MV-4-11 (cell line): ENCODE results near the gene EPN1.

Experiments used
- DNase-seq: peaks from one replicate; lab custom pipeline; 2025; lab: John Stamatoyannopoulos, UW

EPN1 gene

DNA sequence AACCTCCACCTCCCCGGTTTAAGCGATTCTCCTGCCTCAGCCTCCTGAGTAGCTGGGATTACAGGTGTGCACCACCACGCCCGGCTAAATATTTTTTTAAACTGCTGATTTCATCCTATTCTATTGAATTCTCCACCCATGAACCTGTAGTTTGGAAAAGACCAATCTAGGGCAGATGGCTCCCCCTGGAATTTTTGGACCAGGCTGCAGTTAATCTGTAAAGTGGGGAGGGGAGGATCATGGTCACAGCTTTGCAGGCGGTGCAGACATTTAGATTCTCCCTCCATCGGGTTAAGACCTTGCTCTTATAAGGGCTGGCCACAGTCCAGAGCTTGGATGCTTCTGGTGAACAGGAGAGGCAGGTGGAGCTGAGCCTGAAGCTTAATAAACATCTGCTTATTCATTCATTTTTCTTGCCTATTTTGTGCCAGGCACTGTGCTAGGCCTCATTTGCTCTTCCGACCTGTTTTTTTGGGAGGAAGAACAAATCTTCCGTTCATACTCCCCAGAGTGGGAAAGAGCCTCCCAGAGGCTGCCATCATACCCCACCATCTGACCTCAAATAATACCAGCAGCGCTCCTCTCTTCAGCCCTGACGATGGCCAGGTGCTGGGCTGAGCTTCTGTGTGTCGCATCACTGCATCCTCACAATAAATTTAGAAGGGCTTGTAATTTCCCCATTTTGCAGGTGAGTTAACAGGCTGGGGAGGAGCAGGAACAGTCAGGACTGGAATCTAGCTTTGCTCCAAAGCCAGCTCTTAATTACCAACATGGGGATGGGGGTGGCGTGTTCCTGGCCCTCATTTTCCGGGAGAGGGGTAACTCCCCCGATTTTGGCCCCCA lies 27.9 kb upstream of the EPN1 start:
- no peak for DNase-seq

GRCh38 chr19:55647732-55648584 lies 27.1 kb upstream of the EPN1 start, which contains the start of gene CCDC106:
Gene CCDC106 (plus strand): TSS chr19:55648212. CDS start chr19:55649047, 835 bp downstream.
- peak; percentile 52 for DNase-seq

DNA sequence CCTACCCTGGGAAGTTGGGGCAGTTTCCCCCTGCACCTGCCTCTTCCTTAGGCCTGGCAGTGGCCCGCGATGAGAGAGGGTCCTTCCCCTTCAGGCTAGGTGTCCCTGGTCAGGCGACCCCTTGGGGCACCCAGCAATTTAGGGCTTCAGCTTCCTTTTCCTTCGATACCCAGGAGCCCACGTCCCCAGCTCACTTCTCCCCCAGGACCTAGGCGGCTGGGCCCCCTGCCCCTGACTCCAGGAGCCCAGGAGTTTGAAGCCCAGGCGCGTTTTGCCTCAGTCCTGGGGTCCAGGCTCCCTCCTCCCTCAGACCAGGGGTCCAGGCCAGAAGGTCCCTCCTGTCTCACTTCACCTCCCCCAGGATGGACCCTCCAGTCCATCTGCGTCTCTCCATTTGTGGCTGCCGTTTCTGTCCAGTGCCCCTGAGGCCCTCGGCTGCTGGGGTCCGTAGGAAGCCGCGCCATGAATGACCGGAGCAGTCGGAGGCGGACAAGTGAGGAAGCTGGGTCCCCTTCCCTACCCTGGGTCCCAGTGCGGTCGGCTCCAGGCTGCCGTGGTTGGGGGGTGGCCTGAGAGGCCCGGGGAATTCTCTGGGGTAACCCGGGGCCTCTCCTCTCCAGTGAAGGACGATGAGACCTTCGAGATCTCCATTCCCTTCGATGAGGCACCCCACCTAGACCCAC lies 26.3 kb upstream of the EPN1 start:
- no peak for DNase-seq

GRCh38 chr19:55649268-55650125 lies 25.5 kb upstream of the EPN1 start:
- no peak for DNase-seq

DNA sequence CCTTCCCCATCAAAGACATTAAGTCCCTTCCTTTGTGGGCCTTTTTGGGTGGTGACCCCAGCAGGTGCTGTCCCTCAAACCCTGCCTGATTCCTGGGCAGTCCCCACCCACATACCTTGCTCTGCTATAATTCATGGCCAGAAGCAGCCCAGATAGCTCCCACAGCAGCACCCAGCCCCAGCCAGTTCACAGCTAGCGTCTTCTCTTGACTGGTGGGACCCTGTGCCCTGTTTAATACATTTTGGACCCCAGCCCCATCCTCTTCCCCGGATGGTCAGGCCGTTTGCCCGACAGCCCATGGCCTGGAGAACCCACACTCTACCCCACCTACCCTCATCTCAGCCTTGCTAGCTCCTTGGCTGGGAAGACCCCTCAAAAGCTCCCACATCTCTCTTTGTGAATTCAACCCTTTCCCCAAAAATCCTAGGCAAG lies 24.9 kb upstream of the EPN1 start:
- DNase-seq: no peak

GRCh38 chr19:55650602-55651230 lies 24.3 kb upstream of the EPN1 start:
- no peak for DNase-seq

DNA sequence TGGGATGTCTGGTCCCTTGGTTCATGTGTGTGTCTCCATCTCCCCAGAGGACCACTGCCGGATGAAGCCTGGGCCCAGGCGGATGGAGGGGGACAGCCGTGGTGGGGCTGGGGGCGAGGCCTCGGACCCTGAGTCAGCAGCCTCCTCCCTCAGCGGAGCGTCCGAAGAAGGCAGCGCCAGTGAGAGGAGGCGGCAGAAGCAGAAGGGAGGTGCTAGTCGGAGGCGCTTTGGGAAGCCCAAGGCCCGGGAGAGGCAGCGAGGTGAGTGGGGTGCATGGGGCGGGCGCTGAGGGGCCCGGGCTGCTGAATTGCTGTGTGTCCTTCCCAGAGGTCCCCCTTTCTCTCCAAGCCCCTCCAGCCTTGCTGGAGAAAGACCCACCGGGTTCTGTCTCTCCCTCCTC lies 23.8 kb upstream of the EPN1 start:
- DNase-seq: no peak

- DNase-seq: no peak
Observed at GRCh38 chr19:55652311-55653128, 22.5 kb upstream of the EPN1 start.

GRCh38 chr19:55653651-55654322 lies 21.2 kb upstream of the EPN1 start:
- DNase-seq: peak; percentile 100

DNA sequence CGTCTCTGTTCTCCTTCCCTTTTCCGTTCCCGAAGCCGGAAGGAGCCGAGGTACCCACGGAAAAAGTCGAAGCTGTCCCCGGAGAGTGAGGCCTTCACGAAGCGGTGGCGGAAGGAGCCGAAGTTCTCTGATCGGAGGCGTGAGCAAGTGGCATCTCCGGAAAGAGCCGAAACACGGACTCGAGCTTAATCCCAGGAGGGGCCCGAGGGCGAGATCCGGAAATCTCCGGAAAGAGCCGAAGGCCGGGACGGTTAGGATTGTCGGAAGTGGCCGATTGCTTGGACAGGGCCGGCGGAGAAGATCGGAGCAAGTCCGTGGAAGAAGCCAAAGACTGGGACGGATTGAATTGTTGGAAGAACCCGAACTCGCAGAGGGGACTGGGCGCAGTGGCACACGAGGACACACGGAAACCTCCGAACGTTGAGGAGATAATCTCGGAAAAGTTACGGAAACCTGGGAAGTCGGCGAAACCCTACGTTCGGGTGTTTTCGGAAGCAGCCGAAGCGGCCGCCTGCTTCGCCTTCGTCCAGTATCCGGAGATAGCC lies 20.6 kb upstream of the EPN1 start:
- DNase-seq: peak; percentile 100

DNA sequence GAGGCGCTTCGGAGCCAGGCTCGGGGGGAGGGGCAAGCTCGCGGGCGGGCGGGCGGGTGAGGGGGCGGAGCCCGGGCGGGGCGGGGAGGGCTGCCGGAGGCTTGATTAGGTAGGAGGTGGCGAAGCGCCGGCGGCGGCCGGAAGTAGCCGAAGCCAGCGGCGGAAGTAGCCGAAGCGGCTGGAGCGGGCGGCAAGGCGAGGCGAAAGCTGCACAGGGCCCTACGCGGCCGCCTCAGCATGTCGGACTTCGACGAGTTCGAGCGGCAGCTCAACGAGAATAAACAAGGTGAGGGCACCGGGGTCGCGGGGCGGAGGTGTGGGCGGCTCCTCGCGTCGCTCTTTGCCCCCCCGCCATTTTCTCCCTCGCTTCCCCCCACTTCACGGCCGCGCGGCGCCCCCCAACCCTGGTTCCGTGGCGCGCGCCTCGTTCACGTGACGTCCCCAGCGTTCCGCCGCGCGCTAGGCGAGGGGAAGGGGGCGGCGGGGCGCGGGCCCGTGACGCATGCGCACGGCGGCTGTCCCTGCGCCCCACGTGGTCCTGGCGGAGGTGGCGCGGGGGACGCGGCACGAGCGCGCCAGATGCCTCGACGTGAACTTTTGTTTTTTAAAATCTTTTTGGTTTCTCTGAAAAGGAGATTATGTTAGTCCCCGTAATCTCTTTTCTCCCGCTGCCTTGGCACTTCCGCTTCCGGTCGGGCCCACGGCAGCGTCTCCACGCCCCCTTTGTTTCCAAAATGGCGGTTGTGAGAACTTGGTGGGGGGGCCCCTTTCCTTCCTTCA lies 20.0 kb upstream of the EPN1 start, which contains the start of gene U2AF2:
Gene U2AF2 (plus strand): TSS at position 168 of the 780 bp plus-strand sequence. CDS start 70 bp downstream, at position 238.
- DNase-seq: peak; percentile 96

DNA sequence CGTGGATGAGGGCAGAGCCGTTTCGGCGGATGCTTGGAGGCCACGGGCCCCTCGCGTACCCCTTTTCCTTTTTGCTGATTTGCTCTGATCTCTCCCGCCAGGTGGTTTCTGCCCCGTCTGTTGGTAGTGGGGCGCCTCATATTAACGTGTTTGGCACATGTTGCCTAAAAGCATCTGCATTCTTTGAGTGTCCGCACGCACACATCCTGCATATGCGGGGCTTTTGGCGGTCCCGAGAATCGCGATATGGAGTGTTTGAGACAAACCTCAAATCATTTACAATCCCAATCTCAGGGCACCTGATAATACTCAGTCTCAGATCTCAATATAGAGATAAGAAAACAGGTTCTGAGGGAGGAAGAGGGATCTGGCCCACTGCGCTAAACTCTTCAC lies 19.4 kb upstream of the EPN1 start:
- DNase-seq: no peak

- no peak for DNase-seq
Observed at GRCh38 chr19:55656552-55656951, 18.5 kb upstream of the EPN1 start.

DNA sequence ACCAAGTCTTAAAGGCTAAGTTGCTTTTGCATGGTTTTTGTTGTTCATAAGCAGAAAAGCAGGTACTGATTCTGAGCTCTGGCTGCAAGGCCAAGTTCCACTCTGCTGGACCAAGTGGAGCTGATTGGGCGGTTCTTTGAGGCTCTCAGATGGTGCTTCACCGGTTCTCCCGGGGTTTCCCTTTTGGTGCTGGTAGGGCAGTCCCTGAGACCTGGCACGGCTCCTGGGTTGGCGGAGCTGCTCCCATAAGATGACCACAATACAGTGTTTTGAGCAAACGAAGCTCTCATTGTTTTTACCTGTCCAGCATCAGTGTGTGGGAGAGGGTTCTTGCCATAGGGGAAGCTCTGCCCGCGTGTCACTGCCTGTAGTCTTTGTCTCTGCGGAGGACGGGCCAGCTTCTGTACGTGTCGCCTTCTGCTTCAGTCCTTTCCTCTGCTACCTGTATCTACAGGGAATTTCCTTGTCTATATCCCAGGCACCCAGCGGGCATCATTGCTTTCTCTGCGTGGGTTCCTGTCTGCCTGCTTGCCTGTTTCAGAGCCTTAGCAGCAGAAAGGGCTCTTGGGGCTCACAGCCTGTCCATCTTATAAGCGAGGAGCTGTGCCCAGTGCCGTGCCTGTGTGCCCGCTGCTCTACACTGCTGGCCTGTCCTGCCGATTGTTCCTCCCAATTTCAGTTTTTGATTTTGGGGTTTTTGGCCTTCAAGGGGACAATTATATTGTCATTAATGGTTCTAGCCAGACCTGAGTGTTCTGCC lies 17.9 kb upstream of the EPN1 start:
- no peak for DNase-seq

DNA sequence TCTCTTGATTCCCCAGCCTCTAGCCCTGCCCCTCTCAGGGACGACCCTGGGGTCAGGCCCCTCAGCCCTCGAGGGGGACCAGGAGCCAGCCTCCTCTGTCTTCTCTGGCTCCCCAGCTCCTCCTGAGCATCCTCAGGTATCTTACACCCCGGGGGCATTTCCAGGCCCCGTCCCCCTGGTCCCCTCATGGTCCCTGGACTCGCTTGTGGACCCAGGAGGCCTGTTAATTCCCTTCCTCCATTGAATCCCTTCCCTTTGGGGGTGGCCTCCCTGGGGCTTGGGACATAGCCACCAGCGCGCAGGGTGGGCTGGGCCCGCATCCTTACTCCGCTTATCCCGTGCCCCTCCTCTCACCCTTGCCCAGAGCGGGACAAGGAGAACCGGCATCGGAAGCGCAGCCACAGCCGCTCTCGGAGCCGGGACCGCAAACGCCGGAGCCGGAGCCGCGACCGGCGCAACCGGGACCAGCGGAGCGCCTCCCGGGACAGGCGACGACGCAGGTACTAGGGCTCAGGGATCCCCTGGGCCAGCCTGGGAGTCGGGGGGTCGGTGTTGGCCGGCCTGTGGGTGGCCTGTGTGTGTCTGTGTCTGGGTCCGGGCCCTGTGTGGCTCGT lies 16.1 kb upstream of the EPN1 start:
- DNase-seq: no peak

- DNase-seq: no peak
Observed at GRCh38 chr19:55659822-55660221, 15.2 kb upstream of the EPN1 start.

DNA sequence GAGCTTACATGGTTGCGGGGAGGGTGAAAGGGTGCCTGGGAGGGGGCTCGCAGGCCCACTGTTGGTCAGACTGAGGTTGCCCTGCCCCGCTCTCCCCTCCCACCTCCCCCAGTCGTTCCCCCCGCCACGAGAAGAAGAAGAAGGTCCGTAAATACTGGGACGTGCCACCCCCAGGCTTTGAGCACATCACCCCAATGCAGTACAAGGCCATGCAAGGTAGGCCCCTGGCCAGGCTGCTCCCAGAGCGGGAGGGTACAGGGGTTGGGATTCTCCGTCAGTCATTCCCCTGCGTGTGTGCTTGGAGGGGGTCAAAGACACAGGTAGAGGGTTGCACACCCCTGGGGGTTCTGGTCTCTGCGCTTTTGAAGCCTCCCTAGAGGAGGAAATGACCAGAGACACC lies 14.6 kb upstream of the EPN1 start:
- DNase-seq: no peak
